ENCODE data around the gene CEP95.

CEP95 gene

GRCh38 chr17:64533784-64534183, 27.0 kb downstream of the CEP95 start:
- ChIA-PET POLR2A (interaction anchor here (2.9 kb wide), 1 partner anchor 28 kb away, joined by 14 read pairs; the partner anchor contains the start of gene DDX5), CTCF (interaction anchor here (0.6 to 2.5 kb wide), 7 partner anchors 9 to 405 kb away, joined by 3 to 9 read pairs (median 4); no protein-coding TSS in a partner anchor)
- no peaks in the 10 kb centered on the region for H3K9me3 ChIP-seq (ENCODE audit: control insufficient read depth, insufficient read depth, low read depth, low read length)
- H3K4me1 ChIP-seq (ENCODE audit: control insufficient read depth, insufficient read depth, low read length): no peaks in the 10 kb centered on the region
- H3K4me3 ChIP-seq (ENCODE audit: low read depth, low read length): no peak overlapping the region
- no peak overlapping the region for H3K27ac ChIP-seq (ENCODE audit: extremely low read depth, low read depth, low read length)
- TF ChIP-seq ZNF148 (tag by site-specific recombination; IDR thresholded peaks at IDR 0.05; ENCODE audit: borderline replicate concordance) (no peak), BCL11B (tag by site-specific recombination; IDR thresholded peaks at IDR 0.05; ENCODE audit: low read depth) (no peak), OSR2 (tag by site-specific recombination; IDR thresholded peaks at IDR 0.05) (no peak), ZNF558 (tag by site-specific recombination; IDR thresholded peaks at IDR 0.05) (no peak), ZNF391 (tag by site-specific recombination; IDR thresholded peaks at IDR 0.05; ENCODE audit: borderline replicate concordance, low read depth) (no peak), KLF9 (tag by site-specific recombination; IDR thresholded peaks at IDR 0.05; ENCODE audit: low read depth) (no peak), ZNF830 (tag by site-specific recombination; IDR thresholded peaks at IDR 0.05; ENCODE audit: low read depth) (no peak)
- TF ChIP-seq, protein P1, sequence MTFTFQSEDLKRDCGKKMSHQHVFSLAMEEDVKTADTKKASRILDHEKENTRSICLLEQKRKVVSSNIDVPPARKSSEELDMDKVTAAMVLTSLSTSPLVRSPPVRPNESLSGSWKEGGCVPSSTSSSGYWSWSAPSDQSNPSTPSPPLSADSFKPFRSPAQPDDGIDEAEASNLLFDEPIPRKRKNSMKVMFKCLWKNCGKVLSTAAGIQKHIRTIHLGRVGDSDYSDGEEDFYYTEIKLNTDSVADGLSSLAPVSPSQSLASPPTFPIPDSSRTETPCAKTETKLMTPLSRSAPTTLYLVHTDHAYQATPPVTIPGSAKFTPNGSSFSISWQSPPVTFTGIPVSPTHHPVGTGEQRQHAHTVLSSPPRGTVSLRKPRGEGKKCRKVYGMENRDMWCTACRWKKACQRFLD (tag by site-specific recombination; IDR thresholded peaks at IDR 0.05): no peak
- H3K36me3 ChIP-seq (ENCODE audit: control insufficient read depth in 2 of 2, insufficient read depth in 1 of 2, low read length in 2 of 2): peaks cover 72 to 100% of the 10 kb centered on the region in 2 experiments

DNA sequence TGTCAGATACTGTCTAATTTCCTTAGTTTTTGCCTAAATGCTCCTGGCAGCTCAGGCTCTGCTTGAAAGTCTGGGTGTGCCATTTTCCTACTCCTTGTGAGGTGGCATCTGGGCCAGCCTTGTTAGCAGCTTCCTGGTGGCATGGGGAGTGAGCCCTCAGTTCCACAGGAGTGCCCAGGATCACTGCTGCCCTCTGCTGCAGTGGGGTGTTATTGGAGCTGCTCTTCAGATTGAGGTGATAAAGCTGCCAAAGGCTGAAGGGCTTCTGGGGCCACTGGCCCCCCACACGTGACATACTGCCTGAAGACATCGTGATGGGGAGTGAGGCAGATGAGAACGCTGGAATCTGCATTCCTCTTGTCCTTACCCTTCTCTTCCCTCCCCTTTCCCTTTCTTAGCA, 27.4 kb downstream of the CEP95 start:
- no peak overlapping the region for H3K27ac ChIP-seq (ENCODE audit: extremely low read depth, low read depth, low read length)
- TF ChIP-seq ZNF670 (tag by site-specific recombination; IDR thresholded peaks at IDR 0.05; ENCODE audit: low read depth) (no peak), ZNF707 (tag by site-specific recombination; IDR thresholded peaks at IDR 0.05) (no peak), ZNF558 (tag by site-specific recombination; IDR thresholded peaks at IDR 0.05) (no peak), ZNF324 (tag by site-specific recombination; IDR thresholded peaks at IDR 0.05) (no peak), ZSCAN16 (tag by site-specific recombination; IDR thresholded peaks at IDR 0.05) (no peak), ZNF169 (tag by site-specific recombination; IDR thresholded peaks at IDR 0.05) (no peak), ZNF76 (tag by site-specific recombination; IDR thresholded peaks at IDR 0.05; ENCODE audit: borderline replicate concordance, low read depth) (no peak), ZNF560 (tag by site-specific recombination; IDR thresholded peaks at IDR 0.05; ENCODE audit: borderline replicate concordance) (no peak), ZNF292 (tag by site-specific recombination; IDR thresholded peaks at IDR 0.05; ENCODE audit: borderline replicate concordance, low read depth) (no peak), ZNF266 (tag by site-specific recombination; IDR thresholded peaks at IDR 0.05; ENCODE audit: low read depth) (no peak), ZNF518A (tag by site-specific recombination; conservative IDR thresholded peaks at IDR 0.05; ENCODE audit: low read depth) (no peak), ZNF544 (tag by site-specific recombination; IDR thresholded peaks at IDR 0.05) (no peak), ZNF354C (tag by site-specific recombination; IDR thresholded peaks at IDR 0.05; ENCODE audit: borderline replicate concordance, low read depth) (no peak), ZNF514 (tag by site-specific recombination; IDR thresholded peaks at IDR 0.05) (no peak), ZNF391 (tag by site-specific recombination; IDR thresholded peaks at IDR 0.05; ENCODE audit: borderline replicate concordance, low read depth) (no peak)
- TF ChIP-seq, protein P2, sequence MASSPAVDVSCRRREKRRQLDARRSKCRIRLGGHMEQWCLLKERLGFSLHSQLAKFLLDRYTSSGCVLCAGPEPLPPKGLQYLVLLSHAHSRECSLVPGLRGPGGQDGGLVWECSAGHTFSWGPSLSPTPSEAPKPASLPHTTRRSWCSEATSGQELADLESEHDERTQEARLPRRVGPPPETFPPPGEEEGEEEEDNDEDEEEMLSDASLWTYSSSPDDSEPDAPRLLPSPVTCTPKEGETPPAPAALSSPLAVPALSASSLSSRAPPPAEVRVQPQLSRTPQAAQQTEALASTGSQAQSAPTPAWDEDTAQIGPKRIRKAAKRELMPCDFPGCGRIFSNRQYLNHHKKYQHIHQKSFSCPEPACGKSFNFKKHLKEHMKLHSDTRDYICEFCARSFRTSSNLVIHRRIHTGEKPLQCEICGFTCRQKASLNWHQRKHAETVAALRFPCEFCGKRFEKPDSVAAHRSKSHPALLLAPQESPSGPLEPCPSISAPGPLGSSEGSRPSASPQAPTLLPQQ (tag by site-specific recombination; IDR thresholded peaks at IDR 0.05): no peak
- TF ChIP-seq, protein P3, sequence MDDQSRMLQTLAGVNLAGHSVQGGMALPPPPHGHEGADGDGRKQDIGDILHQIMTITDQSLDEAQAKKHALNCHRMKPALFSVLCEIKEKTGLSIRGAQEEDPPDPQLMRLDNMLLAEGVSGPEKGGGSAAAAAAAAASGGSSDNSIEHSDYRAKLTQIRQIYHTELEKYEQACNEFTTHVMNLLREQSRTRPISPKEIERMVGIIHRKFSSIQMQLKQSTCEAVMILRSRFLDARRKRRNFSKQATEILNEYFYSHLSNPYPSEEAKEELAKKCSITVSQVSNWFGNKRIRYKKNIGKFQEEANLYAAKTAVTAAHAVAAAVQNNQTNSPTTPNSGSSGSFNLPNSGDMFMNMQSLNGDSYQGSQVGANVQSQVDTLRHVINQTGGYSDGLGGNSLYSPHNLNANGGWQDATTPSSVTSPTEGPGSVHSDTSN (CRISPR knock-in tag; IDR thresholded peaks at IDR 0.05): no peak

More for the DNA sequence above, 27.4 kb downstream of the CEP95 start:
- CTCF ChIA-PET: interaction anchor here (0.6 to 2.5 kb wide), 5 partner anchors 10 to 405 kb away, joined by 3 to 9 read pairs (median 5); no protein-coding TSS in a partner anchor
- POLR2A ChIA-PET: interaction anchor here (2.9 kb wide), 1 partner anchor 29 kb away, joined by 14 read pairs; the partner anchor contains the start of gene DDX5
- H3K36me3 ChIP-seq (ENCODE audit: control insufficient read depth in 2 of 2, insufficient read depth in 1 of 2, low read length in 2 of 2): peaks cover 68 to 99% of the 10 kb centered on the region in 2 experiments
- H3K4me3 ChIP-seq (ENCODE audit: low read depth, low read length): no peak overlapping the region
- H3K9me3 ChIP-seq (ENCODE audit: control insufficient read depth, insufficient read depth, low read depth, low read length): no peaks in the 10 kb centered on the region
- H3K4me1 ChIP-seq (ENCODE audit: control insufficient read depth, insufficient read depth, low read length): no peaks in the 10 kb centered on the region
